ENCODE data around the gene NEU4.
A peak's percentile ranks its signal among the peaks of the same experiment; 100 is the strongest.
"Not testable (repeated sequence)": the region's sequence is repeated elsewhere in the genome, so short reads cannot be mapped to it uniquely, and the experiment has no call there.

The NEU4 gene

GRCh38 chr2:241797441-241798080 is 11.4 kb upstream of the NEU4 start:
- Mint-ChIP-seq H3K36me3 (ENCODE audit: insufficient read depth) (peaks cover 1% of the 10 kb centered on the region), H3K27me3 (no peaks in the 10 kb centered on the region), H3K4me3 (no peak overlapping the region), H3K4me1 (no peaks in the 10 kb centered on the region), H3K9me3 (no peaks in the 10 kb centered on the region), H3K27ac (ENCODE audit: low read depth) (no peak overlapping the region)
- DNase-seq (ENCODE audit: low spot score in 2 of 2): peak; percentile 8 to 9
- no peak for ATAC-seq (replicated peaks; ENCODE audit: extremely low read depth, poor library complexity, severe bottlenecking)

GRCh38 chr2:241798081-241798630 is 10.8 kb upstream of the NEU4 start:
- peak in 1 of 2 donors; percentile 6 for DNase-seq (ENCODE audit: low spot score in 2 of 2)
- H3K27ac Mint-ChIP-seq (ENCODE audit: low read depth): no peak overlapping the region
- no peaks in the 10 kb centered on the region for H3K9me3 Mint-ChIP-seq
- peaks cover 1% of the 10 kb centered on the region for H3K36me3 Mint-ChIP-seq (ENCODE audit: insufficient read depth)
- no peaks in the 10 kb centered on the region for H3K27me3 Mint-ChIP-seq
- no peak overlapping the region for H3K4me3 Mint-ChIP-seq
- no peak for ATAC-seq (replicated peaks; ENCODE audit: extremely low read depth, poor library complexity, severe bottlenecking)
- H3K4me1 Mint-ChIP-seq: peaks cover 2% of the 10 kb centered on the region

- Mint-ChIP-seq H3K4me1 (peaks cover 6% of the 10 kb centered on the region), H3K4me3 (no peak overlapping the region), H3K27ac (ENCODE audit: low read depth) (no peak overlapping the region), H3K9me3 (no peaks in the 10 kb centered on the region), H3K27me3 (no peaks in the 10 kb centered on the region), H3K36me3 (ENCODE audit: insufficient read depth) (peaks cover 3% of the 10 kb centered on the region)
- no peak for DNase-seq (ENCODE audit: low spot score in 2 of 2)
- no peak for ATAC-seq (replicated peaks; ENCODE audit: extremely low read depth, poor library complexity, severe bottlenecking)
These were observed 10.1 kb upstream of the NEU4 start for GRCh38 chr2:241798631-241799521.

- peaks cover 3% of the 10 kb centered on the region for H3K36me3 Mint-ChIP-seq (ENCODE audit: insufficient read depth)
- DNase-seq (ENCODE audit: low spot score in 2 of 2) (peak in 1 of 2 donors; percentile 8), ATAC-seq (replicated peaks; ENCODE audit: extremely low read depth, poor library complexity, severe bottlenecking) (no peak)
- H3K4me1 Mint-ChIP-seq: peaks cover 6% of the 10 kb centered on the region
- H3K9me3 Mint-ChIP-seq: no peaks in the 10 kb centered on the region
- H3K4me3 Mint-ChIP-seq: no peak overlapping the region
- no peak overlapping the region for H3K27ac Mint-ChIP-seq (ENCODE audit: low read depth)
- H3K27me3 Mint-ChIP-seq: no peaks in the 10 kb centered on the region
These were observed 9.3 kb upstream of the NEU4 start for GRCh38 chr2:241799522-241800197.

- not testable (repeated sequence) for ATAC-seq (replicated peaks; ENCODE audit: extremely low read depth, poor library complexity, severe bottlenecking); H3K27me3 Mint-ChIP-seq; H3K9me3 Mint-ChIP-seq; H3K36me3 Mint-ChIP-seq (ENCODE audit: insufficient read depth); DNase-seq (ENCODE audit: low spot score in 2 of 2); H3K4me3 Mint-ChIP-seq; H3K4me1 Mint-ChIP-seq; H3K27ac Mint-ChIP-seq (ENCODE audit: low read depth)
These were observed 8.6 kb upstream of the NEU4 start for GRCh38 chr2:241800198-241800903.

- H3K4me3 Mint-ChIP-seq: peak overlapping the region; percentile 27
- H3K27ac Mint-ChIP-seq (ENCODE audit: low read depth): no peak overlapping the region
- DNase-seq (ENCODE audit: low spot score in 2 of 2) (no peak), ATAC-seq (replicated peaks; ENCODE audit: extremely low read depth, poor library complexity, severe bottlenecking) (no peak)
- H3K36me3 Mint-ChIP-seq (ENCODE audit: insufficient read depth): peaks cover 3% of the 10 kb centered on the region
- H3K9me3 Mint-ChIP-seq: no peaks in the 10 kb centered on the region
- H3K4me1 Mint-ChIP-seq: peaks cover 6% of the 10 kb centered on the region
- H3K27me3 Mint-ChIP-seq: no peaks in the 10 kb centered on the region
These were observed 7.2 kb upstream of the NEU4 start for GRCh38 chr2:241801611-241802420.

GRCh38 chr2:241802421-241803318 is 6.3 kb upstream of the NEU4 start:
- Mint-ChIP-seq H3K27ac (ENCODE audit: low read depth) (peak overlapping the region; percentile 89), H3K9me3 (no peaks in the 10 kb centered on the region), H3K36me3 (ENCODE audit: insufficient read depth) (peaks cover 3% of the 10 kb centered on the region), H3K4me1 (peaks cover 6% of the 10 kb centered on the region), H3K27me3 (no peaks in the 10 kb centered on the region), H3K4me3 (peak overlapping the region; percentile 71)
- DNase-seq (ENCODE audit: low spot score in 2 of 2) (no peak), ATAC-seq (replicated peaks; ENCODE audit: extremely low read depth, poor library complexity, severe bottlenecking) (no peak)

- Mint-ChIP-seq H3K9me3 (no peaks in the 10 kb centered on the region), H3K36me3 (ENCODE audit: insufficient read depth) (peaks cover 3% of the 10 kb centered on the region), H3K4me3 (peak overlapping the region; percentile 71), H3K27ac (ENCODE audit: low read depth) (peak overlapping the region; percentile 89), H3K27me3 (no peaks in the 10 kb centered on the region), H3K4me1 (peaks cover 6% of the 10 kb centered on the region)
- DNase-seq (ENCODE audit: low spot score in 2 of 2) (peak in 1 of 2 donors; percentile 36), ATAC-seq (replicated peaks; ENCODE audit: extremely low read depth, poor library complexity, severe bottlenecking) (peak; percentile 70)
These were observed 5.3 kb upstream of the NEU4 start for GRCh38 chr2:241803387-241804325.

GRCh38 chr2:241804326-241805229 is 4.4 kb upstream of the NEU4 start:
- no peaks in the 10 kb centered on the region for H3K27me3 Mint-ChIP-seq
- H3K4me3 Mint-ChIP-seq: peak overlapping the region; percentile 71
- H3K4me1 Mint-ChIP-seq: peaks cover 6% of the 10 kb centered on the region
- peaks cover 3% of the 10 kb centered on the region for H3K36me3 Mint-ChIP-seq (ENCODE audit: insufficient read depth)
- H3K9me3 Mint-ChIP-seq: no peaks in the 10 kb centered on the region
- ATAC-seq (replicated peaks; ENCODE audit: extremely low read depth, poor library complexity, severe bottlenecking) (no peak), DNase-seq (ENCODE audit: low spot score in 2 of 2) (no peak)
- H3K27ac Mint-ChIP-seq (ENCODE audit: low read depth): peak overlapping the region; percentile 38
